ENCODE results near the gene IGSF21. TPM values are rescaled to one million over a fixed set of nuclear protein-coding genes. Genes with fewer than 3 reads are reported as not detected.

Gene IGSF21
- polyA plus RNA-seq, 1 donor (not counting 4 experiments of a cell fraction or from before 2014, with no cell fraction given), result not detected

DNA sequence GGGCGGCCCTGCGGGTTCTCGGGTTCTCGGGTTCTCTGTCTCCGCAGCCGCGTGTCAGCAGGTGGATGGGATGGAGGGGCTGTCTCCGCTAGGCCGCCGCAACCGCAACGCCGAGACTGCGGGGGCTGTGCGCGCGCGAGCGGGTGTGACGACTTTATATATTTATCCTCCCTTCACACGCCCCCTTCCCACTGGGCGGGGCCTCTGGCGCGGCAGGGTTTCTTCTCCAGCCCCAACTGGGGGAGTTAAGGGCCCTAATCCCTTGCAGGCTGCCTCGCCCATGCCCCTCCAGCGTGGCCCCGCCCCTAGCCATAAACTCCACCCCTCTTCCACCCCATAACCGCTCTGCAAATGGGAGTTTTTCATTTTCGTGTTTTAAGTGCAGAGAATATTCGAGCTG lies 3.4 kb downstream of the IGSF21 start:
- Histone ChIP-seq H3K36me3 (ENCODE audit: control insufficient read depth in 2 of 2, extremely low read depth in 1 of 2, insufficient read depth in 2 of 2, low read length in 2 of 2) (no peaks in the 10 kb centered on the region), H2AFZ (ENCODE audit: control insufficient read depth, low read length) (no peak overlapping the region), H3K79me2 (ENCODE audit: control insufficient read depth, insufficient read depth, low read length) (no peaks in the 10 kb centered on the region), H3K27ac (ENCODE audit: control insufficient read depth, insufficient read depth, low read length) (no peak overlapping the region), H4K20me1 (ENCODE audit: control insufficient read depth, extremely low read depth, insufficient read depth, low read length) (no peaks in the 10 kb centered on the region), H3K9me3 (ENCODE audit: control insufficient read depth, low read depth, low read length) (no peaks in the 10 kb centered on the region), H3K4me1 (ENCODE audit: control insufficient read depth, extremely low read depth, insufficient read depth, low read length) (no peaks in the 10 kb centered on the region), H3K9me1 (ENCODE audit: control insufficient read depth, extremely low read depth, insufficient read depth, low read length) (no peaks in the 10 kb centered on the region), H3K4me3 (ENCODE audit: control insufficient read depth in 2 of 3, extremely low read depth in 1 of 3, insufficient read depth in 2 of 3, low read depth in 1 of 3, low read length in 3 of 3) (no peak overlapping the region), H3K4me2 (ENCODE audit: control insufficient read depth, extremely low read depth, insufficient read depth, low read depth, low read length) (no peak overlapping the region), H3K9ac (ENCODE audit: control insufficient read depth, extremely low read depth, insufficient read depth, low read length) (no peak overlapping the region), H3K27me3 (ENCODE audit: control insufficient read depth, extremely low read depth, insufficient read depth, low read length) (peaks cover 61% of the 10 kb centered on the region)
- DNase-seq (ENCODE audit: low read depth, low spot score) (no peak), FAIRE-seq (no peak)
- dilution Hi-C loops (cut with MboI; ENCODE audit: extremely low pct_ligation_motif_present, low sequenced_read_pairs), result no loop called here
- peak; percentile 8 for TF ChIP-seq EZH2 (IDR thresholded peaks at IDR 0.05; ENCODE audit: low read length)
- TF ChIP-seq, protein P1, sequence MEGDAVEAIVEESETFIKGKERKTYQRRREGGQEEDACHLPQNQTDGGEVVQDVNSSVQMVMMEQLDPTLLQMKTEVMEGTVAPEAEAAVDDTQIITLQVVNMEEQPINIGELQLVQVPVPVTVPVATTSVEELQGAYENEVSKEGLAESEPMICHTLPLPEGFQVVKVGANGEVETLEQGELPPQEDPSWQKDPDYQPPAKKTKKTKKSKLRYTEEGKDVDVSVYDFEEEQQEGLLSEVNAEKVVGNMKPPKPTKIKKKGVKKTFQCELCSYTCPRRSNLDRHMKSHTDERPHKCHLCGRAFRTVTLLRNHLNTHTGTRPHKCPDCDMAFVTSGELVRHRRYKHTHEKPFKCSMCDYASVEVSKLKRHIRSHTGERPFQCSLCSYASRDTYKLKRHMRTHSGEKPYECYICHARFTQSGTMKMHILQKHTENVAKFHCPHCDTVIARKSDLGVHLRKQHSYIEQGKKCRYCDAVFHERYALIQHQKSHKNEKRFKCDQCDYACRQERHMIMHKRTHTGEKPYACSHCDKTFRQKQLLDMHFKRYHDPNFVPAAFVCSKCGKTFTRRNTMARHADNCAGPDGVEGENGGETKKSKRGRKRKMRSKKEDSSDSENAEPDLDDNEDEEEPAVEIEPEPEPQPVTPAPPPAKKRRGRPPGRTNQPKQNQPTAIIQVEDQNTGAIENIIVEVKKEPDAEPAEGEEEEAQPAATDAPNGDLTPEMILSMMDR (optimal IDR thresholded peaks at IDR 0.05 in 1 of 3, IDR thresholded peaks at IDR 0.05 in 1 of 3, conservative IDR thresholded peaks at IDR 0.05 in 1 of 3; ENCODE audit: extremely low read depth in 1 of 3, insufficient read depth in 2 of 3, low read length in 3 of 3), result no peak

DNA sequence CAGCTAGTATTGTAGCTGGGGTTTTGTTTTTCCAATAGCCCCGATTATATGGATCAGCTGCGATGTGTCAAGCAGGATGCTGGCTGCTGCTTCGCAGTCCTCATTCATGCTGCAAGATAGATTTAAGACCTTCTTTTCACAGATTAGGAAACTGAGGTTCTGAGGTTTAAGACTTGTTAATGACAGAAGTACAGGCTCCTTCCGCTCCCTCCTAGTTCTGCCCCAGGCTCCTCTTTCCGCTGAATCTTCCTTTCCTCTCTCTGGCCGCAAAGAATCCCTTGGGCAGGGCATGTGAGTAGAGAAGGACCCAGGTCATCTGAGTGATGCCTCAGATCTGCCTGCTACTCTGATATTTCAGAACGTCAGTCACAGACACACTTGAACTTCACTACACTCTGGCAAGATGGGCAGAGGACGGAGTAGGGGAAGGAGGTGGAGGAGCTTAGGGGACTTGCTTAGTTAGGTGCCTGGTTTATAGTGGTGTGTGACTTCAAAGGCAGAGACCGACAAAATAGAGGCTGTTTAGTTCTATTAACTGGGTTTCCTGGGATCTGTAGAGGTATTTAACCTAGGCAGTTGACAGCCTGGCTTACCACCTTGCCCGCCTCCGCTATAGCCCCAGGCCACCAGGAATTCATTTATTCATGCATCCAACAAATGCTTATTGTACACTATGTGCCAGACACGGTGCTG lies 4.2 kb downstream of the IGSF21 start:
- Histone ChIP-seq H3K9me1 (ENCODE audit: control insufficient read depth, extremely low read depth, insufficient read depth, low read length) (no peaks in the 10 kb centered on the region), H3K4me2 (ENCODE audit: control insufficient read depth, extremely low read depth, insufficient read depth, low read depth, low read length) (no peak overlapping the region), H3K79me2 (ENCODE audit: control insufficient read depth, insufficient read depth, low read length) (no peaks in the 10 kb centered on the region), H3K4me3 (ENCODE audit: control insufficient read depth in 2 of 3, extremely low read depth in 1 of 3, insufficient read depth in 2 of 3, low read depth in 1 of 3, low read length in 3 of 3) (no peak overlapping the region), H3K4me1 (ENCODE audit: control insufficient read depth, extremely low read depth, insufficient read depth, low read length) (no peaks in the 10 kb centered on the region), H2AFZ (ENCODE audit: control insufficient read depth, low read length) (no peak overlapping the region), H3K9ac (ENCODE audit: control insufficient read depth, extremely low read depth, insufficient read depth, low read length) (no peak overlapping the region), H4K20me1 (ENCODE audit: control insufficient read depth, extremely low read depth, insufficient read depth, low read length) (no peaks in the 10 kb centered on the region), H3K27me3 (ENCODE audit: control insufficient read depth, extremely low read depth, insufficient read depth, low read length) (peaks cover 53% of the 10 kb centered on the region), H3K9me3 (ENCODE audit: control insufficient read depth, low read depth, low read length) (no peaks in the 10 kb centered on the region), H3K27ac (ENCODE audit: control insufficient read depth, insufficient read depth, low read length) (no peak overlapping the region), H3K36me3 (ENCODE audit: control insufficient read depth in 2 of 2, extremely low read depth in 1 of 2, insufficient read depth in 2 of 2, low read length in 2 of 2) (no peaks in the 10 kb centered on the region)
- TF ChIP-seq EZH2 (IDR thresholded peaks at IDR 0.05; ENCODE audit: low read length), result no peak
- TF ChIP-seq, protein P1 (optimal IDR thresholded peaks at IDR 0.05 in 1 of 3, IDR thresholded peaks at IDR 0.05 in 1 of 3, conservative IDR thresholded peaks at IDR 0.05 in 1 of 3; ENCODE audit: extremely low read depth in 1 of 3, insufficient read depth in 2 of 3, low read length in 3 of 3), result no peak
- FAIRE-seq (no peak), DNase-seq (ENCODE audit: low read depth, low spot score) (no peak)
- dilution Hi-C loops (cut with MboI; ENCODE audit: extremely low pct_ligation_motif_present, low sequenced_read_pairs), result no loop called here

All from keratinocyte (primary cell).